ENCODE measurements around the gene HEPHL1. TPM values are rescaled to one million over a fixed set of nuclear protein-coding genes. Genes with fewer than 3 reads are reported as not detected.

HEPHL1 gene
- total RNA-seq, 2 donors from 2014 or later = not detected

GRCh38 chr11:94028436-94028835, 7.3 kb downstream of the HEPHL1 start:
- H3K36me3 ChIP-seq = no peaks in the 10 kb centered on the region
- TF ChIP-seq CTCF (IDR thresholded peaks at IDR 0.05) = no peak
- no peak overlapping the region for H3K4me3 ChIP-seq
- H3K9me3 ChIP-seq = peaks cover 6% of the 10 kb centered on the region
- no peak overlapping the region for H3K27ac ChIP-seq
- ATAC-seq (ENCODE audit: insufficient number of reproducible peaks, low FRiP score, low read depth) = no peak
- H3K4me1 ChIP-seq (ENCODE audit: control insufficient read depth in 1 of 2, low read depth in 2 of 2) = no peaks in the 10 kb centered on the region
- no peak for DNase-seq (ENCODE audit: low spot score)
- no peaks in the 10 kb centered on the region for H3K27me3 ChIP-seq (replicated peaks; ENCODE audit: insufficient read depth)

- DNase-seq (ENCODE audit: low spot score) (no peak), ATAC-seq (ENCODE audit: insufficient number of reproducible peaks, low FRiP score, low read depth) (no peak)
- Histone ChIP-seq H3K4me3 (no peak overlapping the region), H3K36me3 (no peaks in the 10 kb centered on the region), H3K9me3 (peaks cover 6% of the 10 kb centered on the region), H3K27me3 (replicated peaks; ENCODE audit: insufficient read depth) (no peaks in the 10 kb centered on the region), H3K27ac (no peak overlapping the region), H3K4me1 (ENCODE audit: control insufficient read depth in 1 of 2, low read depth in 2 of 2) (no peaks in the 10 kb centered on the region)
- no peak for TF ChIP-seq CTCF (IDR thresholded peaks at IDR 0.05)
Observed at GRCh38 chr11:94030059-94030458, 8.9 kb downstream of the HEPHL1 start.

GRCh38 chr11:94031625-94032024, 10.5 kb downstream of the HEPHL1 start:
- Histone ChIP-seq H3K36me3 (no peaks in the 10 kb centered on the region), H3K4me1 (ENCODE audit: control insufficient read depth in 1 of 2, low read depth in 2 of 2) (no peaks in the 10 kb centered on the region), H3K4me3 (no peak overlapping the region), H3K9me3 (peaks cover 6% of the 10 kb centered on the region), H3K27ac (no peak overlapping the region), H3K27me3 (replicated peaks; ENCODE audit: insufficient read depth) (no peaks in the 10 kb centered on the region)
- ATAC-seq (ENCODE audit: insufficient number of reproducible peaks, low FRiP score, low read depth) (no peak), DNase-seq (ENCODE audit: low spot score) (no peak)
- TF ChIP-seq CTCF (IDR thresholded peaks at IDR 0.05) = no peak

- Histone ChIP-seq H3K27me3 (replicated peaks; ENCODE audit: insufficient read depth) (no peaks in the 10 kb centered on the region), H3K4me3 (no peak overlapping the region), H3K27ac (no peak overlapping the region), H3K9me3 (peaks cover 2% of the 10 kb centered on the region), H3K36me3 (no peaks in the 10 kb centered on the region), H3K4me1 (ENCODE audit: control insufficient read depth in 1 of 2, low read depth in 2 of 2) (no peaks in the 10 kb centered on the region)
- DNase-seq (ENCODE audit: low spot score) (no peak), ATAC-seq (ENCODE audit: insufficient number of reproducible peaks, low FRiP score, low read depth) (no peak)
- no peak for TF ChIP-seq CTCF (IDR thresholded peaks at IDR 0.05)
Observed at GRCh38 chr11:94032066-94032465, 10.9 kb downstream of the HEPHL1 start.

- ATAC-seq (ENCODE audit: insufficient number of reproducible peaks, low FRiP score, low read depth) = no peak
Observed at GRCh38 chr11:94032725-94033124, 11.6 kb downstream of the HEPHL1 start.

More at GRCh38 chr11:94032725-94033124, 11.6 kb downstream of the HEPHL1 start:
- Histone ChIP-seq H3K36me3 (no peaks in the 10 kb centered on the region), H3K9me3 (no peaks in the 10 kb centered on the region), H3K27ac (no peak overlapping the region), H3K4me1 (ENCODE audit: control insufficient read depth in 1 of 2, low read depth in 2 of 2) (no peaks in the 10 kb centered on the region), H3K27me3 (replicated peaks; ENCODE audit: insufficient read depth) (no peaks in the 10 kb centered on the region), H3K4me3 (no peak overlapping the region)
- DNase-seq (ENCODE audit: low spot score) = no peak
- TF ChIP-seq CTCF (IDR thresholded peaks at IDR 0.05) = no peak
